Mammary epithelial cell (primary cell): Measurements from ENCODE around the gene APEH.

ENCODE experiments used
- EZH2 ChIP-seq: IDR thresholded peaks from 2 replicates; pipeline ENCODE4 v1.6.1; 2012; ENCODE audit warnings: low read length, inconsistent platforms, borderline replicate concordance
- TF ChIP-seq, protein P1 (sequence below), 2 donors: IDR thresholded peaks in 1 of 2; conservative IDR thresholded peaks in 1 of 2; 2 replicates each; pipeline ENCODE4 v1.5.1; 2011 to 2012; ENCODE audit warnings: inconsistent platforms in 2 of 2, low read length in 2 of 2, mild to moderate bottlenecking in 2 of 2, control low read depth in 1 of 2, low read depth in 1 of 2; ENCODE audit not compliant: insufficient read depth in 1 of 2; ENCODE audit errors: extremely low read depth in 1 of 2

DNA sequence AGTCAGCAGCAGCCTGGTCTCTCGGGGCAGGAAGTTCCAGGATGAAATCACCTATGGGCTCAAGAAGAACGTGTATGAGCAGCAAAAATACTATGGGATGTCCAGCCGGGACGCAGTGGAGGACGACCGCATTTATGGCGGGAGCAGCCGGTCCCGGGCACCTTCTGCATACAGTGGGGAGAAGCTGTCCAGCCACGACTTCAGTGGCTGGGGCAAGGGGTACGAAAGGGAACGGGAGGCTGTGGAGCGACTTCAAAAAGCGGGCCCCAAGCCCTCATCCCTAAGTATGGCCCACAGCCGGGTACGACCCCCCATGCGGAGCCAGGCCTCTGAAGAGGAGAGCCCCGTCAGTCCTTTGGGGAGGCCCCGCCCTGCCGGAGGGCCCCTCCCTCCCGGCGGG lies 12.1 kb upstream of the APEH start:
- TF ChIP-seq, protein P1, sequence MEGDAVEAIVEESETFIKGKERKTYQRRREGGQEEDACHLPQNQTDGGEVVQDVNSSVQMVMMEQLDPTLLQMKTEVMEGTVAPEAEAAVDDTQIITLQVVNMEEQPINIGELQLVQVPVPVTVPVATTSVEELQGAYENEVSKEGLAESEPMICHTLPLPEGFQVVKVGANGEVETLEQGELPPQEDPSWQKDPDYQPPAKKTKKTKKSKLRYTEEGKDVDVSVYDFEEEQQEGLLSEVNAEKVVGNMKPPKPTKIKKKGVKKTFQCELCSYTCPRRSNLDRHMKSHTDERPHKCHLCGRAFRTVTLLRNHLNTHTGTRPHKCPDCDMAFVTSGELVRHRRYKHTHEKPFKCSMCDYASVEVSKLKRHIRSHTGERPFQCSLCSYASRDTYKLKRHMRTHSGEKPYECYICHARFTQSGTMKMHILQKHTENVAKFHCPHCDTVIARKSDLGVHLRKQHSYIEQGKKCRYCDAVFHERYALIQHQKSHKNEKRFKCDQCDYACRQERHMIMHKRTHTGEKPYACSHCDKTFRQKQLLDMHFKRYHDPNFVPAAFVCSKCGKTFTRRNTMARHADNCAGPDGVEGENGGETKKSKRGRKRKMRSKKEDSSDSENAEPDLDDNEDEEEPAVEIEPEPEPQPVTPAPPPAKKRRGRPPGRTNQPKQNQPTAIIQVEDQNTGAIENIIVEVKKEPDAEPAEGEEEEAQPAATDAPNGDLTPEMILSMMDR (conservative IDR thresholded peaks at IDR 0.05 in 1 of 2, IDR thresholded peaks at IDR 0.05 in 1 of 2; ENCODE audit: extremely low read depth in 1 of 2, insufficient read depth in 1 of 2, low read depth in 1 of 2, low read length in 2 of 2), result no peak
- TF ChIP-seq EZH2, result no peak
